HL-60 (cell line): ENCODE data around the gene CDK15.

Experiments
- DNase-seq, 2 experiments: peaks; one replicate each; pipeline ENCODE4 v3.0.0-alpha.2; 2010 to 2020; ENCODE audit warnings: low read depth in 1 of 2, low spot score in 1 of 2
- H3K27ac ChIP-seq: fragments of 250-450 bp; sonication (Bioruptor Pico); replicated peaks from 2 replicates; pipeline ENCODE4 v1.5.1; 2020; ENCODE audit warnings: mild to moderate bottlenecking, moderate library complexity
- H3K27me3 ChIP-seq: fragments of 250-450 bp; sonication (Bioruptor Pico); 2 replicates; pipeline ENCODE4 v1.5.1; 2021; ENCODE audit warnings: mild to moderate bottlenecking, moderate library complexity; ENCODE audit not compliant: insufficient read depth, poor library complexity, severe bottlenecking
- H3K4me3 ChIP-seq: replicated peaks from 2 replicates; pipeline ENCODE4 v1.5.1; 2011; ENCODE audit warnings: mild to moderate bottlenecking, control low read depth, low read length; ENCODE audit not compliant: insufficient read depth
- CTCF ChIP-seq: IDR thresholded peaks from one replicate; pipeline ENCODE4 v1.5.1; 2011; ENCODE audit warnings: low read length, control low read depth, inconsistent platforms; ENCODE audit not compliant: insufficient read depth
- GABPA ChIP-seq: IDR thresholded peaks from 2 replicates; pipeline ENCODE4 v1.6.1; 2012; ENCODE audit warnings: low read depth
- POLR2AphosphoS5 ChIP-seq: IDR thresholded peaks from 2 replicates; pipeline ENCODE4 v1.6.1; 2012; ENCODE audit warnings: low read depth
- REST ChIP-seq: IDR thresholded peaks from 2 replicates; pipeline ENCODE4 v1.6.1; 2012; ENCODE audit warnings: low read depth; ENCODE audit not compliant: insufficient replicate concordance
- SPI1 ChIP-seq: IDR thresholded peaks from 2 replicates; pipeline ENCODE4 v1.6.1; 2012; ENCODE audit warnings: low read depth, mild to moderate bottlenecking, borderline replicate concordance

Gene CDK15

GRCh38 chr2:201939453-201939941, 133.2 kb downstream of the CDK15 start:
- Histone ChIP-seq H3K27me3 (no peaks in the 10 kb centered on the region), H3K27ac (no peak overlapping the region), H3K4me3 (no peak overlapping the region)
- no peak for DNase-seq
- no peak for TF ChIP-seq REST
- TF ChIP-seq CTCF = no peak
- TF ChIP-seq POLR2AphosphoS5 = no peak
- no peak for TF ChIP-seq SPI1
- TF ChIP-seq GABPA = no peak

- no peak for DNase-seq
- no peaks in the 10 kb centered on the region for H3K27me3 ChIP-seq
- TF ChIP-seq REST (no peak), POLR2AphosphoS5 (no peak), SPI1 (no peak), GABPA (no peak), CTCF (no peak)
These were observed 136.2 kb downstream of the CDK15 start for GRCh38 chr2:201942531-201942930.

More at GRCh38 chr2:201942531-201942930, 136.2 kb downstream of the CDK15 start:
- H3K27ac ChIP-seq = no peak overlapping the region
- no peak overlapping the region for H3K4me3 ChIP-seq
